Measurements from ENCODE around the gene LDB2.

The LDB2 gene

DNA sequence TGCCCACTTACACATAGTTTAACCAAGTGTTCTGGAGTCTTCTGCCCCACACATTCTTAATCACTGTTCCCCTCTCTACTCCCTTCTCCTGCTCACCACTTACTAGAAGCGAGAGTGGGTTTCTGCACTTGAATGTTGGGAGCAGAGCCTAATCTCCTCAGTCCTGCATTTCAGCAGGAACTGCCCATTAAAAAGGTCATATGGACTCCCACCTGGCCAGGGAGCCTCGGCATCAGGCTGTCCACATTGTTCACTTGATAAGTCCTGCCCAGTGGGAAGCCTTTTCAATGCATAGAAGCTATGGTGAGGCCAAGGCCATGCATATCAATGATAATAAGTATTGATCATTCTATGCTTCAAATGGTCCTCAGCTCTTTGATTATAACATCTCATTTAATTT is 144.3 kb downstream of the LDB2 start:
- TF ChIP-seq EZH2 (IDR thresholded peaks at IDR 0.05; ENCODE audit: borderline replicate concordance, low read length) = no peak
- TF ChIP-seq CTCF (IDR thresholded peaks at IDR 0.05; ENCODE audit: low read length) = no peak
- Histone ChIP-seq H2AFZ (ENCODE audit: low read length) (no peak overlapping the region), H3K4me2 (ENCODE audit: low read length) (no peak overlapping the region), H3K79me2 (ENCODE audit: insufficient read depth, low read length) (no peaks in the 10 kb centered on the region), H3F3A (ENCODE audit: insufficient read depth, low read length) (no peaks in the 10 kb centered on the region), H4K20me1 (ENCODE audit: insufficient read depth, low read length) (no peaks in the 10 kb centered on the region), H3K9ac (ENCODE audit: low read length) (no peak overlapping the region), H3K27ac (ENCODE audit: low read depth, low read length, poor library complexity, severe bottlenecking) (no peak overlapping the region), H3K36me3 (ENCODE audit: insufficient read depth, low read length) (no peaks in the 10 kb centered on the region), H3K4me1 (ENCODE audit: insufficient read depth, low read length, severe bottlenecking) (no peaks in the 10 kb centered on the region), H3K9me3 (ENCODE audit: low read length) (no peaks in the 10 kb centered on the region), H3K9me2 (ENCODE audit: low read depth, low read length) (no peaks in the 10 kb centered on the region), H3K27me3 (ENCODE audit: insufficient read depth, low read length) (no peaks in the 10 kb centered on the region), H3K4me3 (ENCODE audit: low read depth, low read length, poor library complexity, severe bottlenecking) (no peak overlapping the region)

- no peak overlapping the region for H3K27ac ChIP-seq (ENCODE audit: low read depth, low read length, poor library complexity, severe bottlenecking)
- no peaks in the 10 kb centered on the region for H3K36me3 ChIP-seq (ENCODE audit: insufficient read depth, low read length)
- no peak overlapping the region for H2AFZ ChIP-seq (ENCODE audit: low read length)
- no peaks in the 10 kb centered on the region for H3K9me2 ChIP-seq (ENCODE audit: low read depth, low read length)
- no peaks in the 10 kb centered on the region for H3K27me3 ChIP-seq (ENCODE audit: insufficient read depth, low read length)
- no peaks in the 10 kb centered on the region for H3F3A ChIP-seq (ENCODE audit: insufficient read depth, low read length)
- H3K9ac ChIP-seq (ENCODE audit: low read length) = no peak overlapping the region
- no peaks in the 10 kb centered on the region for H3K9me3 ChIP-seq (ENCODE audit: low read length)
- H4K20me1 ChIP-seq (ENCODE audit: insufficient read depth, low read length) = no peaks in the 10 kb centered on the region
- H3K79me2 ChIP-seq (ENCODE audit: insufficient read depth, low read length) = no peaks in the 10 kb centered on the region
- no peak overlapping the region for H3K4me3 ChIP-seq (ENCODE audit: low read depth, low read length, poor library complexity, severe bottlenecking)
- H3K4me2 ChIP-seq (ENCODE audit: low read length) = no peak overlapping the region
- H3K4me1 ChIP-seq (ENCODE audit: insufficient read depth, low read length, severe bottlenecking) = no peaks in the 10 kb centered on the region
- TF ChIP-seq EZH2 (IDR thresholded peaks at IDR 0.05; ENCODE audit: borderline replicate concordance, low read length) = no peak
- no peak; the same call in 1 of the 2 replicates for TF ChIP-seq CTCF (IDR thresholded peaks at IDR 0.05; ENCODE audit: low read length)
These were observed 146.3 kb downstream of the LDB2 start for GRCh38 chr4:16752150-16752549.

- H3F3A ChIP-seq (ENCODE audit: insufficient read depth, low read length) = no peaks in the 10 kb centered on the region
- H4K20me1 ChIP-seq (ENCODE audit: insufficient read depth, low read length) = no peaks in the 10 kb centered on the region
- no peaks in the 10 kb centered on the region for H3K36me3 ChIP-seq (ENCODE audit: insufficient read depth, low read length)
- H3K27ac ChIP-seq (ENCODE audit: low read depth, low read length, poor library complexity, severe bottlenecking) = no peak overlapping the region
- H2AFZ ChIP-seq (ENCODE audit: low read length) = no peak overlapping the region
- no peaks in the 10 kb centered on the region for H3K4me1 ChIP-seq (ENCODE audit: insufficient read depth, low read length, severe bottlenecking)
- no peak overlapping the region for H3K9ac ChIP-seq (ENCODE audit: low read length)
- H3K9me2 ChIP-seq (ENCODE audit: low read depth, low read length) = no peaks in the 10 kb centered on the region
- H3K9me3 ChIP-seq (ENCODE audit: low read length) = no peaks in the 10 kb centered on the region
- TF ChIP-seq CTCF (IDR thresholded peaks at IDR 0.05; ENCODE audit: low read length) = no peak
- no peak for TF ChIP-seq EZH2 (IDR thresholded peaks at IDR 0.05; ENCODE audit: borderline replicate concordance, low read length)
- no peak overlapping the region for H3K4me2 ChIP-seq (ENCODE audit: low read length)
- H3K4me3 ChIP-seq (ENCODE audit: low read depth, low read length, poor library complexity, severe bottlenecking) = no peak overlapping the region
- no peaks in the 10 kb centered on the region for H3K27me3 ChIP-seq (ENCODE audit: insufficient read depth, low read length)
- no peaks in the 10 kb centered on the region for H3K79me2 ChIP-seq (ENCODE audit: insufficient read depth, low read length)
These were observed 147.4 kb downstream of the LDB2 start for GRCh38 chr4:16750882-16751642.

Measured in OCI-LY1 (cell line).